HEK293 (cell line): ENCODE measurements around the gene CD81.

ENCODE experiments used
- CTCF ChIA-PET: fragments of 350-600 bp; formaldehyde crosslinking; extraction: SDS; loops from one replicate; lab custom pipeline; 2021; ENCODE audit warnings: antibody characterized with exemption; lab: Yijun Ruan, JAX
- POLR2A ChIA-PET: fragments of 300-600 bp; formaldehyde crosslinking; extraction: SDS; loops from one replicate; lab custom pipeline; 2020; ENCODE audit warnings: antibody characterized with exemption, inconsistent platforms; lab: Yijun Ruan, JAX
- H3K27ac ChIP-seq: fragments of 200-500 bp; sonication (Bioruptor generic); 2 replicates; pipeline ENCODE4 v1.5.1; 2014; ENCODE audit warnings: low read depth, low read length, control low read depth, inconsistent platforms; ENCODE audit errors: extremely low read depth
- H3K36me3 ChIP-seq, 2 experiments: fragments of 200-500 bp in 1 of 2; sonication (Bioruptor generic) in 1 of 2; 1 replicate in 1 of 2; 2 replicates in 1 of 2; pipeline ENCODE4 v1.5.1; 2014 to 2017; ENCODE audit warnings: inconsistent platforms in 2 of 2, low read length in 2 of 2; ENCODE audit not compliant: control insufficient read depth in 2 of 2, insufficient read depth in 1 of 2
- H3K4me1 ChIP-seq: fragments of 200-500 bp; sonication (Bioruptor generic); 2 replicates; pipeline ENCODE4 v1.5.1; 2014; ENCODE audit warnings: mild to moderate bottlenecking, low read length, inconsistent platforms; ENCODE audit not compliant: control insufficient read depth, insufficient read depth
- H3K4me3 ChIP-seq: 2 replicates; pipeline ENCODE4 v1.5.1; 2011; ENCODE audit warnings: low read depth, mild to moderate bottlenecking, control low read depth, low read length, moderate library complexity
- H3K9me3 ChIP-seq: fragments of 200-500 bp; sonication (Bioruptor generic); 2 replicates; pipeline ENCODE4 v1.5.1; 2014; ENCODE audit warnings: low read depth, low read length, inconsistent platforms; ENCODE audit not compliant: control insufficient read depth, insufficient read depth
- BCL6B ChIP-seq: fragments of 450-650 bp; formaldehyde crosslinking; IDR thresholded peaks from 2 replicates; pipeline ENCODE4 v1.5.1; 2017; ENCODE audit warnings: missing biosample characterization, missing genetic modification characterization
- FEZF1 ChIP-seq: fragments of 450-650 bp; formaldehyde crosslinking; IDR thresholded peaks from 2 replicates; pipeline ENCODE4 v1.5.1; 2016; ENCODE audit warnings: missing biosample characterization, missing genetic modification characterization
- HOXA7 ChIP-seq: sonication (generic); formaldehyde crosslinking; IDR thresholded peaks from 2 replicates; pipeline ENCODE4 v1.8.1; 2022; ENCODE audit warnings: missing genetic modification reagents, borderline replicate concordance
- MEIS1 ChIP-seq: sonication (generic); formaldehyde crosslinking; IDR thresholded peaks from 2 replicates; pipeline ENCODE4 v1.8.1; 2022; ENCODE audit warnings: missing genetic modification reagents, mild to moderate bottlenecking, borderline replicate concordance
- MZF1 ChIP-seq: fragments of 450-650 bp; formaldehyde crosslinking; IDR thresholded peaks from 2 replicates; pipeline ENCODE4 v1.5.1; 2017; ENCODE audit warnings: missing biosample characterization, missing genetic modification characterization, borderline replicate concordance
- YY1 ChIP-seq: fragments of 450-650 bp; formaldehyde crosslinking; IDR thresholded peaks from 2 replicates; pipeline ENCODE4 v1.5.1; 2018; ENCODE audit warnings: missing biosample characterization, missing genetic modification characterization
- ZNF221 ChIP-seq: fragments of 450-650 bp; formaldehyde crosslinking; IDR thresholded peaks from 2 replicates; pipeline ENCODE4 v1.5.1; 2017; ENCODE audit warnings: missing biosample characterization, missing genetic modification characterization, borderline replicate concordance
- ZNF311 ChIP-seq: fragments of 450-650 bp; formaldehyde crosslinking; IDR thresholded peaks from 2 replicates; pipeline ENCODE4 v1.5.1; 2017; ENCODE audit warnings: missing biosample characterization, missing genetic modification characterization, borderline replicate concordance
- ZNF324 ChIP-seq: fragments of 450-650 bp; formaldehyde crosslinking; IDR thresholded peaks from 2 replicates; pipeline ENCODE4 v1.5.1; 2016; ENCODE audit warnings: missing biosample characterization, missing genetic modification characterization
- ZNF366 ChIP-seq: fragments of 450-650 bp; formaldehyde crosslinking; conservative IDR thresholded peaks from 2 replicates; pipeline ENCODE4 v1.5.1; 2016; ENCODE audit warnings: missing biosample characterization, missing genetic modification characterization
- ZNF394 ChIP-seq: fragments of 450-650 bp; formaldehyde crosslinking; IDR thresholded peaks from 2 replicates; pipeline ENCODE4 v1.5.1; 2016; ENCODE audit warnings: missing biosample characterization, missing genetic modification characterization, mild to moderate bottlenecking, moderate library complexity, borderline replicate concordance
- ZNF398 ChIP-seq: fragments of 450-650 bp; formaldehyde crosslinking; IDR thresholded peaks from 2 replicates; pipeline ENCODE4 v1.5.1; 2017; ENCODE audit warnings: missing biosample characterization, missing genetic modification characterization
- ZNF518A ChIP-seq: fragments of 450-650 bp; formaldehyde crosslinking; conservative IDR thresholded peaks from 2 replicates; pipeline ENCODE4 v1.5.1; 2016; ENCODE audit warnings: low read depth, missing biosample characterization, missing genetic modification characterization
- ZNF677 ChIP-seq: fragments of 450-650 bp; IDR thresholded peaks from 2 replicates; pipeline ENCODE4 v1.5.0; 2018; ENCODE audit warnings: missing biosample characterization, mild to moderate bottlenecking, missing genetic modification characterization, moderate library complexity
- ZNF768 ChIP-seq: fragments of 450-650 bp; formaldehyde crosslinking; IDR thresholded peaks from 2 replicates; pipeline ENCODE4 v1.5.1; 2018; ENCODE audit warnings: missing biosample characterization, mild to moderate bottlenecking, missing genetic modification characterization
- ZSCAN16 ChIP-seq: fragments of 450-650 bp; formaldehyde crosslinking; IDR thresholded peaks from 2 replicates; pipeline ENCODE4 v1.5.1; 2016; ENCODE audit warnings: missing biosample characterization, missing genetic modification characterization
- ZXDB ChIP-seq: fragments of 450-650 bp; formaldehyde crosslinking; IDR thresholded peaks from 2 replicates; pipeline ENCODE4 v1.5.1; 2016; ENCODE audit warnings: missing biosample characterization, missing genetic modification characterization
- TF ChIP-seq, protein P1 (sequence below): fragments of 450-650 bp; formaldehyde crosslinking; IDR thresholded peaks from 2 replicates; pipeline ENCODE4 v1.5.1; 2016; ENCODE audit warnings: missing biosample characterization, missing genetic modification characterization
- TF ChIP-seq, protein P2 (sequence below): fragments of 450-650 bp; formaldehyde crosslinking; IDR thresholded peaks from 2 replicates; pipeline ENCODE4 v1.5.1; 2016; ENCODE audit warnings: missing biosample characterization, missing genetic modification characterization
- TF ChIP-seq, protein P3 (sequence below): fragments of 450-650 bp; formaldehyde crosslinking; IDR thresholded peaks from 2 replicates; pipeline ENCODE4 v1.5.1; 2016; ENCODE audit warnings: missing biosample characterization, missing genetic modification characterization, low read depth

Gene CD81

GRCh38 chr11:2396471-2396870 lies 19.4 kb downstream of the CD81 start (continued):
- TF ChIP-seq, protein P1, sequence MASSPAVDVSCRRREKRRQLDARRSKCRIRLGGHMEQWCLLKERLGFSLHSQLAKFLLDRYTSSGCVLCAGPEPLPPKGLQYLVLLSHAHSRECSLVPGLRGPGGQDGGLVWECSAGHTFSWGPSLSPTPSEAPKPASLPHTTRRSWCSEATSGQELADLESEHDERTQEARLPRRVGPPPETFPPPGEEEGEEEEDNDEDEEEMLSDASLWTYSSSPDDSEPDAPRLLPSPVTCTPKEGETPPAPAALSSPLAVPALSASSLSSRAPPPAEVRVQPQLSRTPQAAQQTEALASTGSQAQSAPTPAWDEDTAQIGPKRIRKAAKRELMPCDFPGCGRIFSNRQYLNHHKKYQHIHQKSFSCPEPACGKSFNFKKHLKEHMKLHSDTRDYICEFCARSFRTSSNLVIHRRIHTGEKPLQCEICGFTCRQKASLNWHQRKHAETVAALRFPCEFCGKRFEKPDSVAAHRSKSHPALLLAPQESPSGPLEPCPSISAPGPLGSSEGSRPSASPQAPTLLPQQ (tag by site-specific recombination), result no peak
- TF ChIP-seq MEIS1, result no peak
- TF ChIP-seq ZNF398 (tag by site-specific recombination), result no peak
- TF ChIP-seq BCL6B (tag by site-specific recombination), result no peak
- no peak for TF ChIP-seq HOXA7
- TF ChIP-seq ZNF221 (tag by site-specific recombination), result no peak
- no peak for TF ChIP-seq ZNF324
- no peak for TF ChIP-seq FEZF1 (tag by site-specific recombination)
- TF ChIP-seq ZNF311, result no peak

GRCh38 chr11:2397005-2397404 lies 19.9 kb downstream of the CD81 start:
- POLR2A ChIA-PET, result interaction anchor here (2.3 kb wide), 1 partner anchor 19 kb away, joined by 6 read pairs; no protein-coding TSS in a partner anchor
- CTCF ChIA-PET, result interaction anchor here (0.7 kb wide), 1 partner anchor 91 kb away, joined by 3 read pairs; no protein-coding TSS in a partner anchor
- Histone ChIP-seq H3K4me1 (no peaks in the 10 kb centered on the region), H3K27ac (no peak overlapping the region), H3K4me3 (no peak overlapping the region), H3K36me3 (peaks cover 0 to 64% of the 10 kb centered on the region in 2 experiments; a peak in 1 of 3 replicates), H3K9me3 (no peaks in the 10 kb centered on the region)
- no peak for TF ChIP-seq ZXDB
- TF ChIP-seq, protein P2, sequence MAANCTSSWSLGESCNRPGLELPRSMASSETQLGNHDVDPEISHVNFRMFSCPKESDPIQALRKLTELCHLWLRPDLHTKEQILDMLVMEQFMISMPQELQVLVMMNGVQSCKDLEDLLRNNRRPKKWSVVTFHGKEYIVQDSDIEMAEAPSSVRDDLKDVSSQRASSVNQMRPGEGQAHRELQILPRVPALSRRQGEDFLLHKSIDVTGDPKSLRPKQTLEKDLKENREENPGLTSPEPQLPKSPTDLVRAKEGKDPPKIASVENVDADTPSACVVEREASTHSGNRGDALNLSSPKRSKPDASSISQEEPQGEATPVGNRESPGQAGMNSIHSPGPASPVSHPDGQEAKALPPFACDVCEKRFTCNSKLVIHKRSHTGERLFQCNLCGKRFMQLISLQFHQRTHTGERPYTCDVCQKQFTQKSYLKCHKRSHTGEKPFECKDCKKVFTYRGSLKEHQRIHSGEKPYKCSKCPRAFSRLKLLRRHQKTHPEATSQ (tag by site-specific recombination), result no peak
- TF ChIP-seq, protein P3, sequence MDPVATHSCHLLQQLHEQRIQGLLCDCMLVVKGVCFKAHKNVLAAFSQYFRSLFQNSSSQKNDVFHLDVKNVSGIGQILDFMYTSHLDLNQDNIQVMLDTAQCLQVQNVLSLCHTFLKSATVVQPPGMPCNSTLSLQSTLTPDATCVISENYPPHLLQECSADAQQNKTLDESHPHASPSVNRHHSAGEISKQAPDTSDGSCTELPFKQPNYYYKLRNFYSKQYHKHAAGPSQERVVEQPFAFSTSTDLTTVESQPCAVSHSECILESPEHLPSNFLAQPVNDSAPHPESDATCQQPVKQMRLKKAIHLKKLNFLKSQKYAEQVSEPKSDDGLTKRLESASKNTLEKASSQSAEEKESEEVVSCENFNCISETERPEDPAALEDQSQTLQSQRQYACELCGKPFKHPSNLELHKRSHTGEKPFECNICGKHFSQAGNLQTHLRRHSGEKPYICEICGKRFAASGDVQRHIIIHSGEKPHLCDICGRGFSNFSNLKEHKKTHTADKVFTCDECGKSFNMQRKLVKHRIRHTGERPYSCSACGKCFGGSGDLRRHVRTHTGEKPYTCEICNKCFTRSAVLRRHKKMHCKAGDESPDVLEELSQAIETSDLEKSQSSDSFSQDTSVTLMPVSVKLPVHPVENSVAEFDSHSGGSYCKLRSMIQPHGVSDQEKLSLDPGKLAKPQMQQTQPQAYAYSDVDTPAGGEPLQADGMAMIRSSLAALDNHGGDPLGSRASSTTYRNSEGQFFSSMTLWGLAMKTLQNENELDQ, result no peak
- no peak for TF ChIP-seq ZNF677 (tag by site-specific recombination)
- TF ChIP-seq MZF1, result no peak
- no peak for TF ChIP-seq ZNF518A (tag by site-specific recombination)
- TF ChIP-seq, protein P1 (tag by site-specific recombination), result no peak
- TF ChIP-seq ZSCAN16 (tag by site-specific recombination), result no peak
- TF ChIP-seq ZNF394, result no peak
- TF ChIP-seq YY1 (tag by site-specific recombination), result no peak
- no peak for TF ChIP-seq ZNF366
- no peak for TF ChIP-seq ZNF768 (tag by site-specific recombination)
